ENCODE results near the gene JUNB.

DNA sequence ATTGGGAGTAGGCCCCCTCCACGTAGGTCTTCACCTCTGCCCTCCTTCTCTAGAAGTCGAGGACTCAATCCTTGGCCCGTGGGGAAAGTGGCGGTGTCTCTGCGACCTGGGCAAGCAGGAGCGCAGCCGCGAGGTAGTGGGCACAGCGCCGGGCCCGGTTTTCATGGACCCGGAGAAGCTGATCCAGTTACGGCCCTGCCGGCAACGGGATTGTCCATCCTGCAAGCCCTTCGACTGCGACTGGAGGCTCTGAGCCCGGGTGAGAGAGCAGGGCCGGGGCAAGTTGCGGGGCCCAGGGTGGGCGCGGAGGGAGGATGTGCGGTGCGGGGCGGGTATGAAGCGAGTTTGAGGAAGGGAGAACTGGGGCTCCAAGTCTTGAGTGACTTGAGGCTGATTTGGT is 12.8 kb downstream of the JUNB start:
- no peak for TF ChIP-seq POLR2AphosphoS5 (IDR thresholded peaks at IDR 0.05)
- no peak for TF ChIP-seq CTCF (IDR thresholded peaks at IDR 0.05)
- TF ChIP-seq EP300 (IDR thresholded peaks at IDR 0.05) = no peak
- TF ChIP-seq POLR2A (IDR thresholded peaks at IDR 0.05) = no peak

Measured in gastroesophageal sphincter (tissue), 3 donors.